ENCODE data around the gene ATP5F1E. TPM values are rescaled to one million over a fixed set of nuclear protein-coding genes. Genes with fewer than 3 reads are reported as not detected.
"Not testable (repeated sequence)": the region's sequence is repeated elsewhere in the genome, so short reads cannot be mapped to it uniquely, and the experiment has no call there.

ATP5F1E gene
- total RNA-seq, 1 donor from 2014 or later, result 42.4 TPM

GRCh38 chr20:59042796-59043631 is 10.9 kb upstream of the ATP5F1E start:
- DNase-seq (ENCODE audit: low read depth in 2 of 2), result peak; percentile 75 to 89

GRCh38 chr20:59042151-59042795 is 10.1 kb upstream of the ATP5F1E start, which contains the start of gene PRELID3B:
Gene PRELID3B, minus strand, starts transcription at chr20:59042786. Its CDS starts 56 bp downstream, at chr20:59042730.
- peak in 1 of 2 donors; percentile 23 for DNase-seq (ENCODE audit: low read depth in 2 of 2)

- DNase-seq (ENCODE audit: low read depth in 2 of 2), result not testable (repeated sequence)
Observed at GRCh38 chr20:59041487-59041886, 9.4 kb upstream of the ATP5F1E start.

- DNase-seq (ENCODE audit: low read depth in 2 of 2), result no peak
Observed at GRCh38 chr20:59040667-59041066, 8.5 kb upstream of the ATP5F1E start.

- no peak for DNase-seq (ENCODE audit: low read depth in 2 of 2)
Observed at GRCh38 chr20:59039233-59039632, 7.1 kb upstream of the ATP5F1E start.

- DNase-seq (ENCODE audit: low read depth in 2 of 2), result no peak
Observed at GRCh38 chr20:59037386-59037785, 5.3 kb upstream of the ATP5F1E start.

- DNase-seq (ENCODE audit: low read depth in 2 of 2), result no peak
Observed at GRCh38 chr20:59035381-59035780, 3.2 kb upstream of the ATP5F1E start.

- DNase-seq (ENCODE audit: low read depth in 2 of 2), result no peak
Observed at GRCh38 chr20:59033616-59034165, 1.6 kb upstream of the ATP5F1E start.

GRCh38 chr20:59033093-59033492 is 958 bp upstream of the ATP5F1E start:
- no peak for DNase-seq (ENCODE audit: low read depth in 2 of 2)

GRCh38 chr20:59032713-59033059 is 551 bp upstream of the ATP5F1E start:
- DNase-seq (ENCODE audit: low read depth in 2 of 2), result peak in 1 of 2 donors; percentile 49

GRCh38 chr20:59031564-59032022 is 542 bp downstream of the ATP5F1E start:
- no peak for DNase-seq (ENCODE audit: low read depth in 2 of 2)

- DNase-seq (ENCODE audit: low read depth in 2 of 2), result peak in 1 of 2 donors; percentile 24
Observed at GRCh38 chr20:59030911-59031563, 1.1 kb downstream of the ATP5F1E start.

- no peak for DNase-seq (ENCODE audit: low read depth in 2 of 2)
Observed at GRCh38 chr20:59028812-59029211, 3.3 kb downstream of the ATP5F1E start.

GRCh38 chr20:59027741-59028320 is 4.3 kb downstream of the ATP5F1E start:
- DNase-seq (ENCODE audit: low read depth in 2 of 2), result no peak

GRCh38 chr20:59026904-59027740 is 5.0 kb downstream of the ATP5F1E start:
- DNase-seq (ENCODE audit: low read depth in 2 of 2), result no peak

GRCh38 chr20:59025511-59025910 is 6.6 kb downstream of the ATP5F1E start:
- no peak for DNase-seq (ENCODE audit: low read depth in 2 of 2)

- DNase-seq (ENCODE audit: low read depth in 2 of 2), result no peak
Observed at GRCh38 chr20:59025086-59025485, 7.0 kb downstream of the ATP5F1E start.

GRCh38 chr20:59024111-59024530 is 8.0 kb downstream of the ATP5F1E start:
- DNase-seq (ENCODE audit: low read depth in 2 of 2), result no peak

GRCh38 chr20:59023616-59024015 is 8.5 kb downstream of the ATP5F1E start:
- DNase-seq (ENCODE audit: low read depth in 2 of 2), result no peak

GRCh38 chr20:59022754-59023153 is 9.4 kb downstream of the ATP5F1E start:
- DNase-seq (ENCODE audit: low read depth in 2 of 2), result no peak
